Measurements from ENCODE around the gene ONECUT1.

Gene ONECUT1

DNA sequence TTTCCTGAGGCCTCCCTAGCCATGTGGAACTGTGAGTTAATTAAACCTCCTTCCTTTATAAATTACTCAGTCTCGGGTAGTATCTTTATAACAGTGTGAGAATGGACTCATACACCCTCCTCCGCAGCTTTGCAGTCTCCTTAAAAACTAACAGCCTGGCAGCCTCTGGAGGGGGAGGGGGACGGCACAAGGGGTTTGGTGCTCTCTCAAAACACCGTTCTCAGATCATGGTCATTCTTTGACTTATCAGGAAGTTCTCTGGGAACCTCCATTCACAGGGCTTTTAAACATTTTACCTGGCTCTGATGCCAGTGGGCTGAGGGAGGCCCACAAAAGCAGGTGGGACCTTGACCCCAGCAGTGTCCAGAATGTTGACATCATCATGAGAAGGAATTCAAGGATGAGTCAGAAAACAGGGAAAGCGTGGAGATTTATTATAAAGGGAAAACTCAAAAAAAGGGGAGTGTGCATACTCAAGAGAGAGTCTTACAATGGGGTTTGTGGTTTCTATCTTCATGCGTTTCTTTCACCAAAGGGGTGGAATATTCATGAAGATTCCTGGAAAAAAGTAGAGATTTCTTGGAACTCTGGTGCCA lies 43.9 kb downstream of the ONECUT1 start:
- no peak overlapping the region for H3K27ac ChIP-seq
- H3K4me3 ChIP-seq (ENCODE audit: low read depth in 1 of 2, low read length in 1 of 2) = no peak overlapping the region

DNA sequence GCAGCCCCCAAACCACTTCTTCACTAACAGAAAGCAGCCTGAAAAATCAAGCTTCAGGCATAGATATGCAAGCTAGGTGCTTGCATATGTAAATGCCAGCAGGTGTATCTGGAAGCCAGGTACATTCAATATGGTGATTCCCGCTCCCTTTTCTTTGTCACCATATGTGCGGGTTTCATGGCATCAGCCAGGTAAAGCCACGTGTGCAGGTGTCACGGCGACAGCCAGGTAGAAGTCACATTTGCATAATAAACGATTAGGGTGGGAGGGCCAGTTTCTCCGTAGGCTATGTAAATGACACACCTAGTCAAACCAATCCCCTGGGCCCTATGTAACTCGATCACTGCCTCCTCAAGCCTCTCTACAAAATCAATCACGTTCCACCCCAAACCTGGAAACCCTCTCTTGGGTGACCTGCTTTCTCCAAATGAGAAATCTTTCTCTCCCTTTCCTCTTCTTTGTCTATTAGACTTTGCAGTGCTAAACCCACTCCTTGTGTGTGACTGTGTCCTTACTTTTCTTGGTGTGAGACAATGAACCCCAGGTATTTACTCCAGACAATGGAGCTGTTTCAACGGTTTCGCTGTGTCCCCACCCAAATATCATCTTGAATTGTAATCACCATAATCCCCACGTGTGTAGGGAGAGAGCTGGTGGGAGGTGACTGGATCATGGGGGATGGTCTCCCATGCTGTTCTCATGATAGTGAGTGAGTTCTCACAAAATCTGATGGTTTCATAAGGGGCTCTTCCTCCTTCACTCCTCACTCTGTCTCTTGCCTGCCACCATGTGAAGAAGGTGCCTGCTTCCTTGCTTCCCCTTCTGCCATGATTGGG lies 44.6 kb downstream of the ONECUT1 start:
- Histone ChIP-seq H3K4me1 (ENCODE audit: control insufficient read depth in 1 of 2, insufficient read depth in 1 of 2, low read depth in 1 of 2, low read length in 1 of 2) (no peaks in the 10 kb centered on the region), H3K27me3 (peaks cover 2% of the 10 kb centered on the region), H3K27ac (no peak overlapping the region), H3K9me3 (no peaks in the 10 kb centered on the region), H3K4me3 (ENCODE audit: low read depth in 1 of 2, low read length in 1 of 2) (no peak overlapping the region), H3K36me3 (no peaks in the 10 kb centered on the region)
- no peak for TF ChIP-seq CTCF (IDR thresholded peaks at IDR 0.05)

More for the DNA sequence above, 43.9 kb downstream of the ONECUT1 start:
- Histone ChIP-seq H3K36me3 (no peaks in the 10 kb centered on the region), H3K9me3 (no peaks in the 10 kb centered on the region), H3K27me3 (peaks cover 9% of the 10 kb centered on the region), H3K4me1 (ENCODE audit: control insufficient read depth in 1 of 2, insufficient read depth in 1 of 2, low read depth in 1 of 2, low read length in 1 of 2) (no peaks in the 10 kb centered on the region)
- no peak for TF ChIP-seq CTCF (IDR thresholded peaks at IDR 0.05)

DNA sequence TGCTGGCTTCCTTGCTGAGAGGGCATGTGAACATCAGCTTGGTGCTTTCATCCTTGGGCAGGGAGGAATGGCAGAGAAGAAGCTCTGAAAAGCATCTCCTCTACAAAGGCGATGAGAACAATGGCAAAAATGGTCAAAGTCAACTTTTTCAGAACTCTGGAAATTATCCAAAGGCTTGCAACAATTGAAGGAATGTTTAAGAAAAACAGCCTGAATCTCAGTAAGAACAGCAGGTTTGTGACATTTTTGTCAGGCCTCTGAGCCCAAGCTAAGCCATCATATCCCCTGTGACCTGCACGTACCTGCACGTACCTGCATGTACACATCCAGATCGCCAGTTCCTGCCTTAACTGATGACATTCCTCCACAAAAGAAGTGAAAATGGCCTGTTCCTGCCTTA lies 51.8 kb downstream of the ONECUT1 start:
- Histone ChIP-seq H3K9me3 (no peaks in the 10 kb centered on the region), H3K27ac (no peak overlapping the region), H3K4me3 (ENCODE audit: low read depth in 1 of 2, low read length in 1 of 2) (no peak overlapping the region), H3K27me3 (no peaks in the 10 kb centered on the region), H3K4me1 (ENCODE audit: control insufficient read depth in 1 of 2, insufficient read depth in 1 of 2, low read depth in 1 of 2, low read length in 1 of 2) (peaks cover 0 to under 1% of the 10 kb centered on the region in 2 experiments), H3K36me3 (no peaks in the 10 kb centered on the region)
- no peak for TF ChIP-seq CTCF (IDR thresholded peaks at IDR 0.05)

DNA sequence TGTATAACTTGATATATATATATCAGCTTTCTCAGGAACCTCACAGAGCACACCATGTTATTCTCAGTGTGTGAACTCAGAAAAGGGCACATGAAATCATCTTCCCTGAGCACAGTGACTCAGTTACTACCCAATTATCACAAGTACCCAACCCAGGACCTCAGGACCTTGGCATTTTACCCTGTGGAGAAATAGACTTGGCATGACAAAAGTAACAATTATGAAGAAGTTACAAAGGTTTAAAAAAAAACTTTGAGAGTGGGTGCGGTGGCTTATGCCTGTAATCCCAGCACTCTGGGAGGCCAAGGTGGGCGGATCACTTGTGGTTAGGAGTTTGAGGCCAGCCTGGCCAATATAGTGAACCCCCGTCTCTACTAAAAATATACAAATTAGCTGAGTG lies 52.4 kb downstream of the ONECUT1 start:
- Histone ChIP-seq H3K27ac (no peak overlapping the region), H3K27me3 (no peaks in the 10 kb centered on the region), H3K9me3 (no peaks in the 10 kb centered on the region), H3K36me3 (no peaks in the 10 kb centered on the region), H3K4me3 (ENCODE audit: low read depth in 1 of 2, low read length in 1 of 2) (no peak overlapping the region), H3K4me1 (ENCODE audit: control insufficient read depth in 1 of 2, insufficient read depth in 1 of 2, low read depth in 1 of 2, low read length in 1 of 2) (peaks cover 0 to 4% of the 10 kb centered on the region in 2 experiments)
- no peak for TF ChIP-seq CTCF (IDR thresholded peaks at IDR 0.05)

GRCh38 chr15:52735231-52736089 lies 54.7 kb downstream of the ONECUT1 start:
- Histone ChIP-seq H3K27me3 (no peaks in the 10 kb centered on the region), H3K27ac (no peak overlapping the region), H3K9me3 (no peaks in the 10 kb centered on the region), H3K4me3 (ENCODE audit: low read depth in 1 of 2, low read length in 1 of 2) (no peak overlapping the region), H3K4me1 (ENCODE audit: control insufficient read depth in 1 of 2, insufficient read depth in 1 of 2, low read depth in 1 of 2, low read length in 1 of 2) (peaks cover 0 to 4% of the 10 kb centered on the region in 2 experiments), H3K36me3 (no peaks in the 10 kb centered on the region)
- TF ChIP-seq CTCF (IDR thresholded peaks at IDR 0.05) = peak; percentile 88
